ENCODE results near the gene LRTM1. TPM values are rescaled to one million over a fixed set of nuclear protein-coding genes. Genes with fewer than 3 reads are reported as not detected.
A peak's percentile ranks its signal among the peaks of the same experiment; 100 is the strongest.

Gene LRTM1
- polyA plus RNA-seq (2013, experiment 1 of 4) = not detected
- polyA plus RNA-seq (2013, experiment 2 of 4) = 0.30 TPM
- 0.37 TPM for polyA plus RNA-seq (2013, experiment 3 of 4)
- polyA plus RNA-seq (2013, experiment 4 of 4) = 0.41 TPM

DNA sequence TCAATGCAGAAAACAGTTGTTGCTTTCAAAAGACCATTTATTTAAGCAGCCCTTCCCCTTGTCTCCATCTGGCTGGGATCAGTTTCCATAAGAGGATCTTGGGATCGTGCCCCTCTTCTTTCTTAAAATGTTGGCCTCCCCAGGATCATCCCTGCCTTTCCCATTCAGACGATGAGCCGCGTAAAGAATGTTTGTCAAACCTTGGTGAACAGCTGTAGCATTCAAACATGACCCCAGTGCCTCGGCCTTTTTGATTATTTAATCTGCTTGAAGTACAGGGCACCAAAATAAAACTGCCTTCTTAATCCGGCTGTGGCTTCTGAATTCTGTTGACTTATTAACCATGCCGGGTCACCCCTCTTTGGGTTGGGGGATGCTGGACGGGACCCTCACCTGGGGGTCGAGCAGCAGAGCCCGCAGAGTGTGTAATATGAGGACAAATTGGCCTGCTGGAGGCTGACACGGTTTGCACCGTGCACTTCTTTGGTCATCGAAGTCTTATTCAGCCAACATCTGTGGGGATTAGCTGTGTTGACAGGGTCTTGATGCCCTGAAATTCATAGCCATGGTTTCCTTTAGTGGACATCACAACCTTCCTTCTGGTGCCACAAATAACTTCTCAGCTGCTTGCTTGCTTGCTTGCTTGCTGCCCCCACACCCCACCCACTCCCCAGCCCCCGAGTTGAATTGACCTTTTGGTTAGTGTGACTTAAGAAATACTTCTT, at the start of gene LRTM1:
Gene LRTM1, minus strand, starts transcription at position 14 of the 725 bp plus-strand sequence. CDS start 148 bp downstream, outside the sequence.
- Histone ChIP-seq H3K36me3 (ENCODE audit: control insufficient read depth, insufficient read depth, low read length) (no peaks in the 10 kb centered on the region), H3K4me1 (ENCODE audit: control insufficient read depth, insufficient read depth, low read length) (peaks cover 16% of the 10 kb centered on the region), H3K27me3 (ENCODE audit: control insufficient read depth, insufficient read depth, low read length, poor library complexity, severe bottlenecking) (no peaks in the 10 kb centered on the region), H3K27ac (ENCODE audit: insufficient read depth, low read depth, low read length, poor library complexity, severe bottlenecking) (peak within 1 kb of the TSS; percentile 67), H3K4me3 (ENCODE audit: insufficient read depth, low read depth, low read length) (no peak within 1 kb of the TSS), H3K9me3 (ENCODE audit: control insufficient read depth, low read length) (no peaks in the 10 kb centered on the region)
- WGBS, 2 experiments = 85 to 90% methylated on average over 13 to 14 of the region's 14 CpGs

DNA sequence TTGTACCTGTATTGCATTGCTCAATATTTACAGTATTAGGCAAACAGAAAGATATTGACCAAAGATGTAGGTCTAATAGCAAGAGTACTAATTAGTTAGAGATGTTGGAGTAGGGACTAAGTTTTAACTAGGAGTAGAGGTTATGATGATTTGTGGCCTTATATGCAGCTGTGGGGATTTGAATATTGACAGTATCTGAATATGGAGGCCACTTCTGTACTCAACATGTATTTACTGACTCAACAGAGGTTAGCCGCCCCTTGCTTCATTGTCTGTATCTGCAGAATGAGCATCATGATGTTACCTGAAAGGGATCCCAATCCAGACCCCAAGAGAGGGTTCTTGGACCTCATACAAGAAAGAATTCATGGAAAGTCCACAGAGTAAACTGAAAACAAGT, 49.6 kb upstream of the LRTM1 start:
- no peak overlapping the region for H3K27ac ChIP-seq (ENCODE audit: insufficient read depth, low read depth, low read length, poor library complexity, severe bottlenecking)

DNA sequence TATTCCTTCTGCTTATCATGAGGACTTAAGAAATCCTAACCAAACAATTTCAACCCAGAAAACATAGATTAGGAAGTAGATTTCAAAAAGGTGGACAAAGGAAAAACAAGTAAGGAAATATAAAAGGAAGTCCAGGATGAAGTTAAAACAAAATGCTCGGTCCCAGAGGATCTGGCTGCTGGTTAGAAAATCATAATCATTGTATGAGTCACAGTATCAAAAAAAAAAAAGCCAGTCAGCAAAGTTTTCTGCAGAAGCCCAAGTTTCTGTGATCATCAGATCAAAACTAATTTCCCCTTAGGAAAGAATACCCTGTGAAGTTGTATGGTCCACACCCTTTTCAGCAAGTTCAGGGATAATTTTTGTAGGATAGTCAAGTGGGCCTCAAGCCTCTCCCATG, 43.0 kb upstream of the LRTM1 start:
- H3K27me3 ChIP-seq (ENCODE audit: control insufficient read depth, insufficient read depth, low read length, poor library complexity, severe bottlenecking) = no peaks in the 10 kb centered on the region
- H3K27ac ChIP-seq (ENCODE audit: insufficient read depth, low read depth, low read length, poor library complexity, severe bottlenecking) = no peak overlapping the region
- H3K4me3 ChIP-seq (ENCODE audit: insufficient read depth, low read depth, low read length) = no peak overlapping the region
- 86 to 100% methylated on average over 1 of the region's 1 CpG for WGBS, 2 experiments
- H3K4me1 ChIP-seq (ENCODE audit: control insufficient read depth, insufficient read depth, low read length) = peaks cover 11% of the 10 kb centered on the region
- H3K9me3 ChIP-seq (ENCODE audit: control insufficient read depth, low read length) = no peaks in the 10 kb centered on the region
- no peaks in the 10 kb centered on the region for H3K36me3 ChIP-seq (ENCODE audit: control insufficient read depth, insufficient read depth, low read length)

More for the DNA sequence above, 49.6 kb upstream of the LRTM1 start:
- H3K27me3 ChIP-seq (ENCODE audit: control insufficient read depth, insufficient read depth, low read length, poor library complexity, severe bottlenecking) = no peaks in the 10 kb centered on the region
- WGBS, 2 experiments = 87 to 97% methylated on average over 1 of the region's 1 CpG
- peaks cover 3% of the 10 kb centered on the region for H3K4me1 ChIP-seq (ENCODE audit: control insufficient read depth, insufficient read depth, low read length)
- no peak overlapping the region for H3K4me3 ChIP-seq (ENCODE audit: insufficient read depth, low read depth, low read length)
- no peaks in the 10 kb centered on the region for H3K36me3 ChIP-seq (ENCODE audit: control insufficient read depth, insufficient read depth, low read length)
- no peaks in the 10 kb centered on the region for H3K9me3 ChIP-seq (ENCODE audit: control insufficient read depth, low read length)

DNA sequence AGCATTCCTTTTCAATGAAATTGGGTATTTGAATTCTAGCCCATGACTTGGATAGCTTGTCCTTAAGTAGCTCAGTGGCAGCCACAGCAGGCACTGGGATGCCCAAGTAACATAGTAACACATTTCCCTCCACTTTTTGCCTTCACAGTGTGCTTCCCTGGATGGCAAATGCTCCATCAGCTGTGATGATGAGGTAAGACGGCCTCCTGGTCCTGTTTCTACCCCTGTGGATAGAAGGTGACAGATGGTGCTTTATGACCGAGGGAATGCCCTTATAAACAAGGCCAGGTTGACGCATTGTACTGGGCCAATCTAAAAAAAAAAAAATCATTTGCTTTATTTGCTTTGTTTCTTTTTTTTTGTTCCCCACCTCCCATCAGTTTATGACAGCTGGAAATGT, 41.8 kb upstream of the LRTM1 start:
- H3K4me1 ChIP-seq (ENCODE audit: control insufficient read depth, insufficient read depth, low read length) = peaks cover 11% of the 10 kb centered on the region
- H3K27ac ChIP-seq (ENCODE audit: insufficient read depth, low read depth, low read length, poor library complexity, severe bottlenecking) = no peak overlapping the region
- 93 to 98% methylated on average over 3 of the region's 3 CpGs for WGBS, 2 experiments
- H3K9me3 ChIP-seq (ENCODE audit: control insufficient read depth, low read length) = no peaks in the 10 kb centered on the region
- no peak overlapping the region for H3K4me3 ChIP-seq (ENCODE audit: insufficient read depth, low read depth, low read length)
- H3K27me3 ChIP-seq (ENCODE audit: control insufficient read depth, insufficient read depth, low read length, poor library complexity, severe bottlenecking) = no peaks in the 10 kb centered on the region
- no peaks in the 10 kb centered on the region for H3K36me3 ChIP-seq (ENCODE audit: control insufficient read depth, insufficient read depth, low read length)

DNA sequence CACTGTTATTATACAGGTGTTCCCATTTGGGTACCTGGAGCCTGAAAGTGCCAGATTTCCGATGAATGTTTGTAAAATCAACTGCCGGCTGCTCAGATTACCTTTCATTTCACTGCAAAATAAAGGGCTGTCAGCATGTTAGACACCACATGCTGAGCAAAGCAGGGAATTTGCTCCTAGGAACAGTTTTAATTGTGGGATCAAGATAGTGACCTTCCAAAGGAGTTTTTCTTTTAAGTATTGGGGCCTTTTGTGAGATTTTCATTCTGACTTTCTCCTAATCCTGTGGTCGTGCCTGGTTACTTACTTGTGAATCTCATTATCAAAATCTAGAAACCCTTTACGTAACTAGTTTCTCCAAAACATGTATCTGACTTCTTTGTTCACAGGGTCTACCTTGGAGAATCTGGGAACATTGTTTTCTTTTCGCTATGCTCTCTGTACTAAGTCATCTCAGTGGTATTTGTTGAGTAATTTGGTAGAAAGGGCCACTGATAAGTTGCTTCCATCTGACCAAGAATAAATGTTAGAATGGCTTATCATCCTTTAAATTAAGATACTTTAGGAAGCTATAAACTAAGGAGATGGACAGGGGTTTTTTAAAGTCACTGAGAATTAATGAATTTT, 40.8 kb upstream of the LRTM1 start:
- WGBS, 2 experiments = 47 to 53% methylated on average over 5 of the region's 5 CpGs
- no peak overlapping the region for H3K27ac ChIP-seq (ENCODE audit: insufficient read depth, low read depth, low read length, poor library complexity, severe bottlenecking)

DNA sequence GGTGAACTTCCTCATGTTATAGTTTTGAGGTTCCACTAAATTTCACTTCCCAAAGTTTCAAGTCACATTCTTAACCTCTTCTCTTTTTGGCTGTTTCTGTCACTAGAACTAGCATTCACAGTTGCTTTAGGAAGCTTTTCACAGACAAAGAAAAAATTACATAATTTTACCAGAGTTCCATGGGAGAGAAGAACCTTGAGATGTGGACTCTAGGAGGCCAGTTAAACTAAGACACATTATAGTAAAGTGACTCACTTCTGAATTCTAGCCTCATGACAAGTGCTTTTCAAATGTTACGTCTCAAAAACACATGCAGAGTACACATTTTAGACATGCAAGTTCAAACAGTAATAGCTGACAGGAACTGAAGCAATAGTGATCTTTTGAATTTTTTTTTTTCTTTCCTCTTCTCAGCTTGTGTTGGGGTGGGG, 39.9 kb upstream of the LRTM1 start:
- WGBS, 2 experiments = 97 to 100% methylated on average over 1 of the region's 1 CpG
- Histone ChIP-seq H3K9me3 (ENCODE audit: control insufficient read depth, low read length) (no peaks in the 10 kb centered on the region), H3K4me1 (ENCODE audit: control insufficient read depth, insufficient read depth, low read length) (peaks cover 16% of the 10 kb centered on the region), H3K27me3 (ENCODE audit: control insufficient read depth, insufficient read depth, low read length, poor library complexity, severe bottlenecking) (no peaks in the 10 kb centered on the region), H3K27ac (ENCODE audit: insufficient read depth, low read depth, low read length, poor library complexity, severe bottlenecking) (no peak overlapping the region), H3K36me3 (ENCODE audit: control insufficient read depth, insufficient read depth, low read length) (no peaks in the 10 kb centered on the region), H3K4me3 (ENCODE audit: insufficient read depth, low read depth, low read length) (no peak overlapping the region)

More for the DNA sequence above, 40.8 kb upstream of the LRTM1 start:
- Histone ChIP-seq H3K4me3 (ENCODE audit: insufficient read depth, low read depth, low read length) (no peak overlapping the region), H3K9me3 (ENCODE audit: control insufficient read depth, low read length) (no peaks in the 10 kb centered on the region), H3K36me3 (ENCODE audit: control insufficient read depth, insufficient read depth, low read length) (no peaks in the 10 kb centered on the region), H3K27me3 (ENCODE audit: control insufficient read depth, insufficient read depth, low read length, poor library complexity, severe bottlenecking) (no peaks in the 10 kb centered on the region), H3K4me1 (ENCODE audit: control insufficient read depth, insufficient read depth, low read length) (peaks cover 16% of the 10 kb centered on the region)

DNA sequence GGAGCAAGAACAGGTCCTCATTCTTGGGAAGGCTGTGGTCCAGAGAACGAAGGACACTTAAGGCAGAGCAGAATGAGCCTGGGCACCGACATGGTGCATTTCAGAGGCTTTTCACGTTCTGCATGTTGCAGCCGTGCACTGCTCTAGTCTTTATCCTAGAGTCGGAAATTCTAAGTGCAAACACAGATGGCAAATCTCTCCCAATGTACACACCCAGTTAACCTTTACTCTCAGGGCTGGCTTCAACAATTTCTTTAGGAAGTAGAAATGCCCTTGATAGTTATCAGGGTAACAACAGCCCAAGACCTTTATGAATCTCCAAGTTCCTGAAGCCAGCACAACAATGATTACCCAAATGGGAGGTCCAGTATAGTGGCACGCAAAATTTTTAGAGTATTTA, 39.1 kb upstream of the LRTM1 start:
- Histone ChIP-seq H3K4me1 (ENCODE audit: control insufficient read depth, insufficient read depth, low read length) (peaks cover 16% of the 10 kb centered on the region), H3K4me3 (ENCODE audit: insufficient read depth, low read depth, low read length) (no peak overlapping the region), H3K36me3 (ENCODE audit: control insufficient read depth, insufficient read depth, low read length) (no peaks in the 10 kb centered on the region), H3K27ac (ENCODE audit: insufficient read depth, low read depth, low read length, poor library complexity, severe bottlenecking) (no peak overlapping the region), H3K9me3 (ENCODE audit: control insufficient read depth, low read length) (no peaks in the 10 kb centered on the region), H3K27me3 (ENCODE audit: control insufficient read depth, insufficient read depth, low read length, poor library complexity, severe bottlenecking) (no peaks in the 10 kb centered on the region)
- 90 to 95% methylated on average over 6 of the region's 6 CpGs for WGBS, 2 experiments

DNA sequence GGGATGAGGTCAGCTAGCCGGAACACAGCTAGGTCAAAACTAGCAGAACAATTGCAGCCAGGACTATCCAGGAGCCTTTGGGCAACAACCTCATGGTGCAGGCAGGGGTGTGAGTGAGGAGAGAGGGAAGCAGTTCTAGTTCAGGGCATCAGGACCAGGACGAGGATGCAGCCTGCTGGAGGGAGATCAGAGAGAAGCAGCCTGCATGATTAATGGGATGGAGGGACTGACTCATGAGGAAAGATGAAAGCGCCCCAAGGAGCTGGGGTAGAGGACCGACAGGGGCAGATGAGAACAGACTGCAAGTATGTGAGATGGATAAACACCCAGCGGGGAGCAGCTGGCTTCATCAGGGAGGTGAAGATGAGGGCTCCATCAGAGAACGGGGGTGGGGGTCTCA, 37.9 kb upstream of the LRTM1 start:
- H3K9me3 ChIP-seq (ENCODE audit: control insufficient read depth, low read length) = no peaks in the 10 kb centered on the region
- H3K4me1 ChIP-seq (ENCODE audit: control insufficient read depth, insufficient read depth, low read length) = peaks cover 16% of the 10 kb centered on the region
- H3K27ac ChIP-seq (ENCODE audit: insufficient read depth, low read depth, low read length, poor library complexity, severe bottlenecking) = no peak overlapping the region
- H3K36me3 ChIP-seq (ENCODE audit: control insufficient read depth, insufficient read depth, low read length) = no peaks in the 10 kb centered on the region
- 86 to 91% methylated on average over 6 of the region's 6 CpGs for WGBS, 2 experiments
- H3K4me3 ChIP-seq (ENCODE audit: insufficient read depth, low read depth, low read length) = no peak overlapping the region
- H3K27me3 ChIP-seq (ENCODE audit: control insufficient read depth, insufficient read depth, low read length, poor library complexity, severe bottlenecking) = no peaks in the 10 kb centered on the region

DNA sequence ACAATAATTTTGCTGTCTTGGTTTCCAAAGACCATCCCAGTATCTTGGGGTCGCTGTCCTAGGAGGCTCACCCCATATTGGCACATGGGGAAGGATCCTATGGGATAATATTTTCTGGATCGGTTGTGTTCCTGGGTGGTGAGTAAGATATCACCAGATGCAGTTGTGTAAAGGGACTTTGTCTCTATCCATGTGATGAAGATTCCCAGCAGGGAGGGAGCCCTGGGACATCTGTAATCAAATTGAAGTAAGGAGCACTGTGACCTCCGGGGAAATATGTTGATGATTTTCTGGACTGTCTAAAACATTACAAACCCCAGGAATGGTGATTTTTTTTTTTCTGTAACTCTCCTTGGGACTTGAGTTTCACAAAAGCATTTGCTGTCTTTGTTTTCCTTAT, 36.2 kb upstream of the LRTM1 start:
- 92 to 99% methylated on average over 3 of the region's 3 CpGs for whole genome bisulfite sequencing, 2 experiments

DNA sequence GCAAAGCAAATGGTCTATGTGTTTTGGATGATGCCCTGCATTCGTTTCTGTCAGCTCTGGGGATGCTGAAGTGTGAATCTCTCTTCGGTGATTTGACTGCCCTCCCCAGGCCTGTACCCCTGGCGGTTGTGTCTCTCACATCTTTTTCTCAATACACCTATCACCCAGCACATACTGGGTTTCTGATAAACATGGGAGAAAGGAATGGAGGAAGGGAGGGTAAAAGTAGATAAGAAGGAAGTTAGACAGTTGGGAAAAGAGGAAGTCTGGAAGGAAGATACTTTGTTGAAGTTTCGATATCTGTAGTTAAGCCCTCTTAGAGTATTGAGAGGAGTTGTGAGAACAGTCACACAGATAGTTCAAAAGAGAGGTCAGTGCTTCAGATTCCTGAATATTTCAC, 35.8 kb upstream of the LRTM1 start:
- Histone ChIP-seq H3K4me3 (ENCODE audit: insufficient read depth, low read depth, low read length) (no peak overlapping the region), H3K27ac (ENCODE audit: insufficient read depth, low read depth, low read length, poor library complexity, severe bottlenecking) (no peak overlapping the region), H3K36me3 (ENCODE audit: control insufficient read depth, insufficient read depth, low read length) (no peaks in the 10 kb centered on the region), H3K9me3 (ENCODE audit: control insufficient read depth, low read length) (no peaks in the 10 kb centered on the region), H3K4me1 (ENCODE audit: control insufficient read depth, insufficient read depth, low read length) (peaks cover 13% of the 10 kb centered on the region), H3K27me3 (ENCODE audit: control insufficient read depth, insufficient read depth, low read length, poor library complexity, severe bottlenecking) (no peaks in the 10 kb centered on the region)
- WGBS, 2 experiments = 88 to 90% methylated on average over 3 of the region's 4 CpGs

More for the DNA sequence above, 36.2 kb upstream of the LRTM1 start:
- no peaks in the 10 kb centered on the region for H3K36me3 ChIP-seq (ENCODE audit: control insufficient read depth, insufficient read depth, low read length)
- no peak overlapping the region for H3K4me3 ChIP-seq (ENCODE audit: insufficient read depth, low read depth, low read length)
- peaks cover 16% of the 10 kb centered on the region for H3K4me1 ChIP-seq (ENCODE audit: control insufficient read depth, insufficient read depth, low read length)
- no peak overlapping the region for H3K27ac ChIP-seq (ENCODE audit: insufficient read depth, low read depth, low read length, poor library complexity, severe bottlenecking)
- no peaks in the 10 kb centered on the region for H3K27me3 ChIP-seq (ENCODE audit: control insufficient read depth, insufficient read depth, low read length, poor library complexity, severe bottlenecking)
- H3K9me3 ChIP-seq (ENCODE audit: control insufficient read depth, low read length) = no peaks in the 10 kb centered on the region

Measured in ectodermal cell (in vitro differentiated cells).